HepG2 (cell line): Measurements from ENCODE around the gene DPM1. TPM values are rescaled to one million over a fixed set of nuclear protein-coding genes. Genes with fewer than 3 reads are reported as not detected.

Source experiments
- ERF ChIP-seq: IDR thresholded peaks from 2 replicates; pipeline ENCODE4 v1.6.1; 2018; ENCODE audit warnings: missing biosample characterization, missing genetic modification reagents
- GMEB2 ChIP-seq: IDR thresholded peaks from 2 replicates; pipeline ENCODE4 v1.6.1; 2016; ENCODE audit warnings: missing biosample characterization, missing genetic modification reagents, low read depth
- GPN1 ChIP-seq: sonication (generic); formaldehyde crosslinking; IDR thresholded peaks from 2 replicates; pipeline ENCODE4 v1.5.1; 2020; ENCODE audit warnings: missing genetic modification reagents, borderline replicate concordance
- KDM5A ChIP-seq: fragments of 200-600 bp; sonication (generic); IDR thresholded peaks from 2 replicates; pipeline ENCODE4 v1.7.0; 2018; ENCODE audit warnings: antibody characterized with exemption, mild to moderate bottlenecking, low read length, borderline replicate concordance
- RFX5 ChIP-seq: IDR thresholded peaks from 2 replicates; pipeline ENCODE4 v1.6.1; 2011; ENCODE audit warnings: low read depth, low read length, improper control_type of control experiment
- SMARCC2 ChIP-seq: fragments of 450-650 bp; IDR thresholded peaks from 2 replicates; pipeline ENCODE4 v1.6.1; 2017; ENCODE audit warnings: antibody characterized with exemption, mild to moderate bottlenecking
- THAP8 ChIP-seq: sonication (generic); formaldehyde crosslinking; IDR thresholded peaks from 2 replicates; pipeline ENCODE4 v1.5.1; 2020; ENCODE audit warnings: missing genetic modification reagents, mild to moderate bottlenecking, borderline replicate concordance
- TOPORS ChIP-seq: sonication (generic); formaldehyde crosslinking; IDR thresholded peaks from 2 replicates; pipeline ENCODE4 v1.8.0; 2023; ENCODE audit warnings: mild to moderate bottlenecking, missing genetic modification reagents
- ZFP41 ChIP-seq: sonication (generic); formaldehyde crosslinking; IDR thresholded peaks from 2 replicates; pipeline ENCODE4 v1.4.0; 2020; ENCODE audit warnings: mild to moderate bottlenecking, missing genetic modification reagents, borderline replicate concordance
- ZNF225 ChIP-seq: sonication (generic); formaldehyde crosslinking; IDR thresholded peaks from 2 replicates; pipeline ENCODE4 v1.4.0; 2020; ENCODE audit warnings: mild to moderate bottlenecking, missing genetic modification reagents
- ZNF335 ChIP-seq: sonication (generic); formaldehyde crosslinking; IDR thresholded peaks from 2 replicates; pipeline ENCODE4 v1.4.0; 2020; ENCODE audit warnings: missing genetic modification reagents
- ZNF552 ChIP-seq: sonication (generic); formaldehyde crosslinking; IDR thresholded peaks from 2 replicates; pipeline ENCODE4 v1.9.0; 2022; ENCODE audit warnings: missing genetic modification reagents, mild to moderate bottlenecking, borderline replicate concordance
- ZNF619 ChIP-seq: sonication (generic); formaldehyde crosslinking; IDR thresholded peaks from 2 replicates; pipeline ENCODE4 v1.4.0; 2020; ENCODE audit warnings: mild to moderate bottlenecking, missing genetic modification reagents
- ZNF644 ChIP-seq: IDR thresholded peaks from 2 replicates; pipeline ENCODE4 v1.6.1; 2016; ENCODE audit warnings: low read depth
- ZSCAN20 ChIP-seq: sonication (generic); formaldehyde crosslinking; IDR thresholded peaks from 2 replicates; pipeline ENCODE4 v1.4.0; 2020; ENCODE audit warnings: missing genetic modification reagents, mild to moderate bottlenecking, borderline replicate concordance
- polyA plus RNA-seq, 8 experiments: library from polyadenylated mRNA; depleted of rRNA in 3 of 8; stranded (reverse) in 7 of 8; unstranded in 1 of 8; fragments of >200 nt; fragmentation: Illumina TruSeq in 4 of 8; extraction: Trizol in 4 of 8; gene quantifications; 2 replicates each; pipeline versions ENCODE4 v1.2.1 to v1.2.3, GENCODE V29; 2011 to 2016; ENCODE audit warnings: low read depth in 4 of 8, missing spikeins in 1 of 8, mixed read lengths in 1 of 8; ENCODE audit not compliant: insufficient read depth in 1 of 8
- total RNA-seq, 5 experiments: library from RNA; depleted of rRNA; stranded (reverse); fragments of >200 nt; fragmentation: Illumina TruSeq; extraction: Trizol; gene quantifications; 2 replicates each; pipeline ENCODE4 v1.2.3, GENCODE V29; 2016; ENCODE audit warnings: low read depth in 1 of 5
- TF ChIP-seq, protein P1 (sequence below): sonication (generic); formaldehyde crosslinking; IDR thresholded peaks from 2 replicates; pipeline ENCODE4 v1.5.0; 2020; ENCODE audit warnings: mild to moderate bottlenecking, missing genetic modification reagents, borderline replicate concordance

Gene DPM1
- total and polyA plus RNA-seq, 2 of the 13 experiments (the other 11 are each of a cell fraction or from before 2014, with no cell fraction given), result 83.2 to 161 TPM

- TF ChIP-seq ZNF644 (CRISPR knock-in tag) (peak; percentile 99), TOPORS (peak; percentile 64), THAP8 (no peak), RFX5 (no peak), ERF (CRISPR knock-in tag) (peak; percentile 97), GMEB2 (CRISPR knock-in tag) (no peak), GPN1 (CRISPR knock-in tag) (no peak), ZSCAN20 (CRISPR knock-in tag) (no peak; the same call in 1 of the 2 replicates), SMARCC2 (0 out of 2 replicates have a peak, but pooled peaks have one; percentile 33), ZNF335 (CRISPR knock-in tag) (peak; percentile 66; the same call in 1 of the 2 replicates), ZNF619 (CRISPR knock-in tag) (0 out of 2 replicates have a peak, but pooled peaks have one; percentile 85), KDM5A (peak; percentile 72; the same call in 1 of the 2 replicates), ZNF552 (CRISPR knock-in tag) (peak; percentile 75; the same call in 1 of the 2 replicates), ZNF225 (CRISPR knock-in tag) (no peak), ZFP41 (CRISPR knock-in tag) (peak; percentile 41; the same call in 1 of the 2 replicates)
- TF ChIP-seq, protein P1, sequence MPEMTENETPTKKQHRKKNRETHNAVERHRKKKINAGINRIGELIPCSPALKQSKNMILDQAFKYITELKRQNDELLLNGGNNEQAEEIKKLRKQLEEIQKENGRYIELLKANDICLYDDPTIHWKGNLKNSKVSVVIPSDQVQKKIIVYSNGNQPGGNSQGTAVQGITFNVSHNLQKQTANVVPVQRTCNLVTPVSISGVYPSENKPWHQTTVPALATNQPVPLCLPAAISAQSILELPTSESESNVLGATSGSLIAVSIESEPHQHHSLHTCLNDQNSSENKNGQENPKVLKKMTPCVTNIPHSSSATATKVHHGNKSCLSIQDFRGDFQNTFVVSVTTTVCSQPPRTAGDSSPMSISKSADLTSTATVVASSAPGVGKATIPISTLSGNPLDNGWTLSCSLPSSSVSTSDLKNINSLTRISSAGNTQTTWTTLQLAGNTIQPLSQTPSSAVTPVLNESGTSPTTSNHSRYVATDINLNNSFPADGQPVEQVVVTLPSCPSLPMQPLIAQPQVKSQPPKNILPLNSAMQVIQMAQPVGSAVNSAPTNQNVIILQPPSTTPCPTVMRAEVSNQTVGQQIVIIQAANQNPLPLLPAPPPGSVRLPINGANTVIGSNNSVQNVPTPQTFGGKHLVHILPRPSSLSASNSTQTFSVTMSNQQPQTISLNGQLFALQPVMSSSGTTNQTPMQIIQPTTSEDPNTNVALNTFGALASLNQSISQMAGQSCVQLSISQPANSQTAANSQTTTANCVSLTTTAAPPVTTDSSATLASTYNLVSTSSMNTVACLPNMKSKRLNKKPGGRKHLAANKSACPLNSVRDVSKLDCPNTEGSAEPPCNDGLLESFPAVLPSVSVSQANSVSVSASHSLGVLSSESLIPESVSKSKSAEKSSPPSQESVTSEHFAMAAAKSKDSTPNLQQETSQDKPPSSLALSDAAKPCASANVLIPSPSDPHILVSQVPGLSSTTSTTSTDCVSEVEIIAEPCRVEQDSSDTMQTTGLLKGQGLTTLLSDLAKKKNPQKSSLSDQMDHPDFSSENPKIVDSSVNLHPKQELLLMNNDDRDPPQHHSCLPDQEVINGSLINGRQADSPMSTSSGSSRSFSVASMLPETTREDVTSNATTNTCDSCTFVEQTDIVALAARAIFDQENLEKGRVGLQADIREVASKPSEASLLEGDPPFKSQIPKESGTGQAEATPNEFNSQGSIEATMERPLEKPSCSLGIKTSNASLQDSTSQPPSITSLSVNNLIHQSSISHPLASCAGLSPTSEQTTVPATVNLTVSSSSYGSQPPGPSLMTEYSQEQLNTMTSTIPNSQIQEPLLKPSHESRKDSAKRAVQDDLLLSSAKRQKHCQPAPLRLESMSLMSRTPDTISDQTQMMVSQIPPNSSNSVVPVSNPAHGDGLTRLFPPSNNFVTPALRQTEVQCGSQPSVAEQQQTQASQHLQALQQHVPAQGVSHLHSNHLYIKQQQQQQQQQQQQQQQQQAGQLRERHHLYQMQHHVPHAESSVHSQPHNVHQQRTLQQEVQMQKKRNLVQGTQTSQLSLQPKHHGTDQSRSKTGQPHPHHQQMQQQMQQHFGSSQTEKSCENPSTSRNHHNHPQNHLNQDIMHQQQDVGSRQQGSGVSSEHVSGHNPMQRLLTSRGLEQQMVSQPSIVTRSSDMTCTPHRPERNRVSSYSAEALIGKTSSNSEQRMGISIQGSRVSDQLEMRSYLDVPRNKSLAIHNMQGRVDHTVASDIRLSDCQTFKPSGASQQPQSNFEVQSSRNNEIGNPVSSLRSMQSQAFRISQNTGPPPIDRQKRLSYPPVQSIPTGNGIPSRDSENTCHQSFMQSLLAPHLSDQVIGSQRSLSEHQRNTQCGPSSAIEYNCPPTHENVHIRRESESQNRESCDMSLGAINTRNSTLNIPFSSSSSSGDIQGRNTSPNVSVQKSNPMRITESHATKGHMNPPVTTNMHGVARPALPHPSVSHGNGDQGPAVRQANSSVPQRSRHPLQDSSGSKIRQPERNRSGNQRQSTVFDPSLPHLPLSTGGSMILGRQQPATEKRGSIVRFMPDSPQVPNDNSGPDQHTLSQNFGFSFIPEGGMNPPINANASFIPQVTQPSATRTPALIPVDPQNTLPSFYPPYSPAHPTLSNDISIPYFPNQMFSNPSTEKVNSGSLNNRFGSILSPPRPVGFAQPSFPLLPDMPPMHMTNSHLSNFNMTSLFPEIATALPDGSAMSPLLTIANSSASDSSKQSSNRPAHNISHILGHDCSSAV (CRISPR knock-in tag), result no peak
These were observed 28.8 kb downstream of the DPM1 start (continued) for GRCh38 chr20:50929299-50930138.
